ENCODE results near the gene ATP8B4.

- no peak for TF ChIP-seq RAD21 (IDR thresholded peaks at IDR 0.05; ENCODE audit: low read depth)
- TF ChIP-seq REST (IDR thresholded peaks at IDR 0.05; ENCODE audit: low read depth): no peak
- no peak for TF ChIP-seq ZBTB7A (IDR thresholded peaks at IDR 0.05; ENCODE audit: low read depth)
- no peak for TF ChIP-seq EGR1 (IDR thresholded peaks at IDR 0.05)
- no peak for TF ChIP-seq EP300 (IDR thresholded peaks at IDR 0.05; ENCODE audit: borderline replicate concordance)
- TF ChIP-seq USF1 (IDR thresholded peaks at IDR 0.05): no peak
- no peak for TF ChIP-seq CEBPB (IDR thresholded peaks at IDR 0.05)
- no peak for TF ChIP-seq MAX (IDR thresholded peaks at IDR 0.05)
- no peak for TF ChIP-seq TAF1 (IDR thresholded peaks at IDR 0.05; ENCODE audit: low read depth)
- no peak for TF ChIP-seq FOXM1 (IDR thresholded peaks at IDR 0.05; ENCODE audit: borderline replicate concordance, low read depth)
- no peak for TF ChIP-seq CREB1 (IDR thresholded peaks at IDR 0.05; ENCODE audit: low read depth)
- no peak for TF ChIP-seq TCF12 (IDR thresholded peaks at IDR 0.05; ENCODE audit: low read depth)
Measured at GRCh38 chr15:49900006-49900902, 218.8 kb downstream of the ATP8B4 start.

Measured in Ishikawa (cell line).